ENCODE measurements around the gene SIGLEC5.
"Not testable (repeated sequence)": the region's sequence is repeated elsewhere in the genome, so short reads cannot be mapped to it uniquely, and the experiment has no call there.

SIGLEC5 gene

GRCh38 chr19:51651216-51651846, 21.1 kb upstream of the SIGLEC5 start:
- Histone ChIP-seq H3K27me3 (ENCODE audit: control insufficient read depth, insufficient read depth, low read length) (no peaks in the 10 kb centered on the region), H3K4me1 (ENCODE audit: control insufficient read depth, insufficient read depth, low read length) (no peaks in the 10 kb centered on the region), H3K36me3 (ENCODE audit: control insufficient read depth, insufficient read depth, low read length) (no peaks in the 10 kb centered on the region), H3K27ac (ENCODE audit: low read depth, low read length) (no peak overlapping the region), H3K9me3 (ENCODE audit: control insufficient read depth, insufficient read depth, low read length) (peaks cover 42% of the 10 kb centered on the region), H3K9ac (ENCODE audit: low read depth, low read length) (no peak overlapping the region), H3K4me3 (ENCODE audit: low read depth, low read length) (no peak overlapping the region)

GRCh38 chr19:51647318-51647717, 17.1 kb upstream of the SIGLEC5 start:
- Histone ChIP-seq H3K4me3 (ENCODE audit: low read depth, low read length) (no peak overlapping the region), H3K9ac (ENCODE audit: low read depth, low read length) (no peak overlapping the region), H3K36me3 (ENCODE audit: control insufficient read depth, insufficient read depth, low read length) (no peaks in the 10 kb centered on the region), H3K4me1 (ENCODE audit: control insufficient read depth, insufficient read depth, low read length) (no peaks in the 10 kb centered on the region), H3K27ac (ENCODE audit: low read depth, low read length) (no peak overlapping the region), H3K27me3 (ENCODE audit: control insufficient read depth, insufficient read depth, low read length) (no peaks in the 10 kb centered on the region), H3K9me3 (ENCODE audit: control insufficient read depth, insufficient read depth, low read length) (peaks cover 43% of the 10 kb centered on the region)

- H3K9me3 ChIP-seq (ENCODE audit: control insufficient read depth, insufficient read depth, low read length), result peaks cover 46% of the 10 kb centered on the region
- H3K9ac ChIP-seq (ENCODE audit: low read depth, low read length); H3K4me1 ChIP-seq (ENCODE audit: control insufficient read depth, insufficient read depth, low read length); H3K27me3 ChIP-seq (ENCODE audit: control insufficient read depth, insufficient read depth, low read length); H3K4me3 ChIP-seq (ENCODE audit: low read depth, low read length); H3K27ac ChIP-seq (ENCODE audit: low read depth, low read length); H3K36me3 ChIP-seq (ENCODE audit: control insufficient read depth, insufficient read depth, low read length): not testable (repeated sequence)
Observed at GRCh38 chr19:51646730-51647129, 16.5 kb upstream of the SIGLEC5 start, which contains the start of gene SIGLEC14. TSS of gene SIGLEC14 (minus strand) at chr19:51646825. CDS start at chr19:51646759, 66 bp downstream.

GRCh38 chr19:51644636-51645271, 14.6 kb upstream of the SIGLEC5 start:
- H3K4me3 ChIP-seq (ENCODE audit: low read depth, low read length), result no peak overlapping the region
- H3K9ac ChIP-seq (ENCODE audit: low read depth, low read length), result no peak overlapping the region
- H3K4me1 ChIP-seq (ENCODE audit: control insufficient read depth, insufficient read depth, low read length), result no peaks in the 10 kb centered on the region
- H3K9me3 ChIP-seq (ENCODE audit: control insufficient read depth, insufficient read depth, low read length), result peaks cover 53% of the 10 kb centered on the region
- no peak overlapping the region for H3K27ac ChIP-seq (ENCODE audit: low read depth, low read length)
- H3K36me3 ChIP-seq (ENCODE audit: control insufficient read depth, insufficient read depth, low read length), result no peaks in the 10 kb centered on the region
- H3K27me3 ChIP-seq (ENCODE audit: control insufficient read depth, insufficient read depth, low read length), result no peaks in the 10 kb centered on the region

- H3K36me3 ChIP-seq (ENCODE audit: control insufficient read depth, insufficient read depth, low read length), result no peaks in the 10 kb centered on the region
- no peak overlapping the region for H3K4me3 ChIP-seq (ENCODE audit: low read depth, low read length)
- H3K4me1 ChIP-seq (ENCODE audit: control insufficient read depth, insufficient read depth, low read length), result no peaks in the 10 kb centered on the region
- no peak overlapping the region for H3K27ac ChIP-seq (ENCODE audit: low read depth, low read length)
- peaks cover 66% of the 10 kb centered on the region for H3K9me3 ChIP-seq (ENCODE audit: control insufficient read depth, insufficient read depth, low read length)
- no peaks in the 10 kb centered on the region for H3K27me3 ChIP-seq (ENCODE audit: control insufficient read depth, insufficient read depth, low read length)
- H3K9ac ChIP-seq (ENCODE audit: low read depth, low read length), result no peak overlapping the region
Observed at GRCh38 chr19:51641648-51642047, 11.4 kb upstream of the SIGLEC5 start.

GRCh38 chr19:51640386-51640785, 10.2 kb upstream of the SIGLEC5 start:
- Histone ChIP-seq H3K27me3 (ENCODE audit: control insufficient read depth, insufficient read depth, low read length) (no peaks in the 10 kb centered on the region), H3K36me3 (ENCODE audit: control insufficient read depth, insufficient read depth, low read length) (no peaks in the 10 kb centered on the region), H3K4me3 (ENCODE audit: low read depth, low read length) (no peak overlapping the region), H3K9ac (ENCODE audit: low read depth, low read length) (no peak overlapping the region), H3K27ac (ENCODE audit: low read depth, low read length) (no peak overlapping the region), H3K9me3 (ENCODE audit: control insufficient read depth, insufficient read depth, low read length) (peaks cover 72% of the 10 kb centered on the region), H3K4me1 (ENCODE audit: control insufficient read depth, insufficient read depth, low read length) (no peaks in the 10 kb centered on the region)

GRCh38 chr19:51639916-51640315, 9.7 kb upstream of the SIGLEC5 start:
- H3K36me3 ChIP-seq (ENCODE audit: control insufficient read depth, insufficient read depth, low read length), result no peaks in the 10 kb centered on the region
- no peaks in the 10 kb centered on the region for H3K4me1 ChIP-seq (ENCODE audit: control insufficient read depth, insufficient read depth, low read length)
- H3K27me3 ChIP-seq (ENCODE audit: control insufficient read depth, insufficient read depth, low read length), result no peaks in the 10 kb centered on the region
- no peak overlapping the region for H3K4me3 ChIP-seq (ENCODE audit: low read depth, low read length)
- H3K27ac ChIP-seq (ENCODE audit: low read depth, low read length), result no peak overlapping the region
- H3K9me3 ChIP-seq (ENCODE audit: control insufficient read depth, insufficient read depth, low read length), result peaks cover 67% of the 10 kb centered on the region
- H3K9ac ChIP-seq (ENCODE audit: low read depth, low read length), result no peak overlapping the region

GRCh38 chr19:51637362-51637978, 7.3 kb upstream of the SIGLEC5 start:
- H3K9ac ChIP-seq (ENCODE audit: low read depth, low read length), result no peak overlapping the region
- H3K36me3 ChIP-seq (ENCODE audit: control insufficient read depth, insufficient read depth, low read length), result no peaks in the 10 kb centered on the region
- H3K27me3 ChIP-seq (ENCODE audit: control insufficient read depth, insufficient read depth, low read length), result no peaks in the 10 kb centered on the region
- H3K27ac ChIP-seq (ENCODE audit: low read depth, low read length), result no peak overlapping the region
- peaks cover 61% of the 10 kb centered on the region for H3K9me3 ChIP-seq (ENCODE audit: control insufficient read depth, insufficient read depth, low read length)
- no peaks in the 10 kb centered on the region for H3K4me1 ChIP-seq (ENCODE audit: control insufficient read depth, insufficient read depth, low read length)
- H3K4me3 ChIP-seq (ENCODE audit: low read depth, low read length), result no peak overlapping the region

- no peak overlapping the region for H3K9ac ChIP-seq (ENCODE audit: low read depth, low read length)
- no peaks in the 10 kb centered on the region for H3K4me1 ChIP-seq (ENCODE audit: control insufficient read depth, insufficient read depth, low read length)
- H3K27ac ChIP-seq (ENCODE audit: low read depth, low read length), result no peak overlapping the region
- no peaks in the 10 kb centered on the region for H3K27me3 ChIP-seq (ENCODE audit: control insufficient read depth, insufficient read depth, low read length)
- no peak overlapping the region for H3K4me3 ChIP-seq (ENCODE audit: low read depth, low read length)
- peaks cover 50% of the 10 kb centered on the region for H3K9me3 ChIP-seq (ENCODE audit: control insufficient read depth, insufficient read depth, low read length)
- no peaks in the 10 kb centered on the region for H3K36me3 ChIP-seq (ENCODE audit: control insufficient read depth, insufficient read depth, low read length)
Observed at GRCh38 chr19:51632126-51632525, 1.9 kb upstream of the SIGLEC5 start.

- H3K4me3 ChIP-seq (ENCODE audit: low read depth, low read length), result no peak overlapping the region
- no peaks in the 10 kb centered on the region for H3K27me3 ChIP-seq (ENCODE audit: control insufficient read depth, insufficient read depth, low read length)
- no peak overlapping the region for H3K27ac ChIP-seq (ENCODE audit: low read depth, low read length)
- H3K9me3 ChIP-seq (ENCODE audit: control insufficient read depth, insufficient read depth, low read length), result peaks cover 57% of the 10 kb centered on the region
- no peaks in the 10 kb centered on the region for H3K4me1 ChIP-seq (ENCODE audit: control insufficient read depth, insufficient read depth, low read length)
- H3K36me3 ChIP-seq (ENCODE audit: control insufficient read depth, insufficient read depth, low read length), result no peaks in the 10 kb centered on the region
- no peak overlapping the region for H3K9ac ChIP-seq (ENCODE audit: low read depth, low read length)
Observed at GRCh38 chr19:51628153-51628939, 1.9 kb downstream of the SIGLEC5 start.

Measured in HUES48 (cell line).